HEK293 (cell line): ENCODE results near the gene PRKACB.

Experiments used
- CTCF ChIA-PET: fragments of 350-600 bp; formaldehyde crosslinking; extraction: SDS; loops from one replicate; lab custom pipeline; 2021; ENCODE audit warnings: antibody characterized with exemption; lab: Yijun Ruan, JAX
- POLR2A ChIA-PET: fragments of 300-600 bp; formaldehyde crosslinking; extraction: SDS; loops from one replicate; lab custom pipeline; 2020; ENCODE audit warnings: antibody characterized with exemption, inconsistent platforms; lab: Yijun Ruan, JAX
- H3K27ac ChIP-seq: fragments of 200-500 bp; sonication (Bioruptor generic); 2 replicates; pipeline ENCODE4 v1.5.1; 2014; ENCODE audit warnings: low read depth, low read length, control low read depth, inconsistent platforms; ENCODE audit errors: extremely low read depth
- H3K36me3 ChIP-seq, 2 experiments: fragments of 200-500 bp in 1 of 2; sonication (Bioruptor generic) in 1 of 2; 1 replicate in 1 of 2; 2 replicates in 1 of 2; pipeline ENCODE4 v1.5.1; 2014 to 2017; ENCODE audit warnings: inconsistent platforms in 2 of 2, low read length in 2 of 2; ENCODE audit not compliant: control insufficient read depth in 2 of 2, insufficient read depth in 1 of 2
- H3K4me1 ChIP-seq: fragments of 200-500 bp; sonication (Bioruptor generic); 2 replicates; pipeline ENCODE4 v1.5.1; 2014; ENCODE audit warnings: mild to moderate bottlenecking, low read length, inconsistent platforms; ENCODE audit not compliant: control insufficient read depth, insufficient read depth
- H3K4me3 ChIP-seq: 2 replicates; pipeline ENCODE4 v1.5.1; 2011; ENCODE audit warnings: low read depth, mild to moderate bottlenecking, control low read depth, low read length, moderate library complexity
- H3K9me3 ChIP-seq: fragments of 200-500 bp; sonication (Bioruptor generic); 2 replicates; pipeline ENCODE4 v1.5.1; 2014; ENCODE audit warnings: low read depth, low read length, inconsistent platforms; ENCODE audit not compliant: control insufficient read depth, insufficient read depth
- KLF7 ChIP-seq: fragments of 450-650 bp; formaldehyde crosslinking; IDR thresholded peaks from 2 replicates; pipeline ENCODE4 v1.5.1; 2016; ENCODE audit warnings: missing biosample characterization, missing genetic modification characterization, borderline replicate concordance
- SCRT1 ChIP-seq: fragments of 450-650 bp; formaldehyde crosslinking; IDR thresholded peaks from 2 replicates; pipeline ENCODE4 v1.5.1; 2016; ENCODE audit warnings: missing biosample characterization, missing genetic modification characterization, borderline replicate concordance
- SP7 ChIP-seq: fragments of 450-650 bp; formaldehyde crosslinking; IDR thresholded peaks from 2 replicates; pipeline ENCODE4 v1.5.1; 2016; ENCODE audit warnings: missing biosample characterization, missing genetic modification characterization
- TSHZ1 ChIP-seq: fragments of 450-650 bp; formaldehyde crosslinking; IDR thresholded peaks from 2 replicates; pipeline ENCODE4 v1.5.1; 2016; ENCODE audit warnings: missing biosample characterization, missing genetic modification characterization, borderline replicate concordance
- ZNF146 ChIP-seq: fragments of 450-650 bp; formaldehyde crosslinking; IDR thresholded peaks from 2 replicates; pipeline ENCODE4 v1.5.1; 2016; ENCODE audit warnings: missing biosample characterization, missing genetic modification characterization
- ZNF169 ChIP-seq: fragments of 450-650 bp; formaldehyde crosslinking; IDR thresholded peaks from 2 replicates; pipeline ENCODE4 v1.5.1; 2016; ENCODE audit warnings: missing biosample characterization, missing genetic modification characterization
- ZNF202 ChIP-seq: fragments of 450-650 bp; formaldehyde crosslinking; IDR thresholded peaks from 2 replicates; pipeline ENCODE4 v1.5.1; 2016; ENCODE audit warnings: missing biosample characterization, missing genetic modification characterization, borderline replicate concordance
- ZNF24 ChIP-seq: fragments of 450-650 bp; formaldehyde crosslinking; IDR thresholded peaks from 2 replicates; pipeline ENCODE4 v1.5.1; 2016; ENCODE audit warnings: missing biosample characterization, missing genetic modification characterization
- ZNF248 ChIP-seq: fragments of 450-650 bp; formaldehyde crosslinking; IDR thresholded peaks from 2 replicates; pipeline ENCODE4 v1.5.1; 2017; ENCODE audit warnings: missing biosample characterization, missing genetic modification characterization
- ZNF274 ChIP-seq, 2 experiments: fragments of 200-500 bp in 1 of 2; fragments of 450-650 bp in 1 of 2; sonication (Bioruptor generic) in 1 of 2; formaldehyde crosslinking in 1 of 2; IDR thresholded peaks; 2 replicates each; pipeline versions ENCODE4 v1.5.1 to v1.6.1; 2014 to 2016; ENCODE audit warnings: borderline replicate concordance in 1 of 2, inconsistent platforms in 1 of 2, low read length in 1 of 2, missing biosample characterization in 1 of 2, missing genetic modification characterization in 1 of 2
- ZNF280D ChIP-seq: fragments of 450-650 bp; formaldehyde crosslinking; IDR thresholded peaks from 2 replicates; pipeline ENCODE4 v1.5.1; 2016; ENCODE audit warnings: missing biosample characterization, missing genetic modification characterization
- ZNF37A ChIP-seq: fragments of 450-650 bp; IDR thresholded peaks from 2 replicates; pipeline ENCODE4 v1.5.1; 2018; ENCODE audit warnings: missing biosample characterization, missing genetic modification characterization
- ZNF404 ChIP-seq: fragments of 450-650 bp; formaldehyde crosslinking; IDR thresholded peaks from 2 replicates; pipeline ENCODE4 v1.5.1; 2017; ENCODE audit warnings: missing biosample characterization, missing genetic modification characterization
- ZNF514 ChIP-seq: fragments of 450-650 bp; formaldehyde crosslinking; IDR thresholded peaks from 2 replicates; pipeline ENCODE4 v1.5.1; 2016; ENCODE audit warnings: missing biosample characterization, missing genetic modification characterization
- ZNF792 ChIP-seq: fragments of 450-650 bp; formaldehyde crosslinking; IDR thresholded peaks from 2 replicates; pipeline ENCODE4 v1.5.1; 2016; ENCODE audit warnings: missing biosample characterization, missing genetic modification characterization
- ZSCAN16 ChIP-seq: fragments of 450-650 bp; formaldehyde crosslinking; IDR thresholded peaks from 2 replicates; pipeline ENCODE4 v1.5.1; 2016; ENCODE audit warnings: missing biosample characterization, missing genetic modification characterization
- TF ChIP-seq, protein P1 (sequence below): fragments of 450-650 bp; formaldehyde crosslinking; IDR thresholded peaks from 2 replicates; pipeline ENCODE4 v1.5.1; 2016; ENCODE audit warnings: missing biosample characterization, missing genetic modification characterization
- TF ChIP-seq, protein P2 (sequence below): fragments of 450-650 bp; formaldehyde crosslinking; IDR thresholded peaks from 2 replicates; pipeline ENCODE4 v1.5.1; 2017; ENCODE audit warnings: missing biosample characterization, missing genetic modification characterization
- TF ChIP-seq, protein P3 (sequence below): fragments of 450-650 bp; formaldehyde crosslinking; IDR thresholded peaks from 2 replicates; pipeline ENCODE4 v1.5.1; 2016; ENCODE audit warnings: missing biosample characterization, missing genetic modification characterization, low read depth

Gene PRKACB

GRCh38 chr1:84148758-84149157, 4.7 kb downstream of the PRKACB start (continued):
- TF ChIP-seq, protein P1, sequence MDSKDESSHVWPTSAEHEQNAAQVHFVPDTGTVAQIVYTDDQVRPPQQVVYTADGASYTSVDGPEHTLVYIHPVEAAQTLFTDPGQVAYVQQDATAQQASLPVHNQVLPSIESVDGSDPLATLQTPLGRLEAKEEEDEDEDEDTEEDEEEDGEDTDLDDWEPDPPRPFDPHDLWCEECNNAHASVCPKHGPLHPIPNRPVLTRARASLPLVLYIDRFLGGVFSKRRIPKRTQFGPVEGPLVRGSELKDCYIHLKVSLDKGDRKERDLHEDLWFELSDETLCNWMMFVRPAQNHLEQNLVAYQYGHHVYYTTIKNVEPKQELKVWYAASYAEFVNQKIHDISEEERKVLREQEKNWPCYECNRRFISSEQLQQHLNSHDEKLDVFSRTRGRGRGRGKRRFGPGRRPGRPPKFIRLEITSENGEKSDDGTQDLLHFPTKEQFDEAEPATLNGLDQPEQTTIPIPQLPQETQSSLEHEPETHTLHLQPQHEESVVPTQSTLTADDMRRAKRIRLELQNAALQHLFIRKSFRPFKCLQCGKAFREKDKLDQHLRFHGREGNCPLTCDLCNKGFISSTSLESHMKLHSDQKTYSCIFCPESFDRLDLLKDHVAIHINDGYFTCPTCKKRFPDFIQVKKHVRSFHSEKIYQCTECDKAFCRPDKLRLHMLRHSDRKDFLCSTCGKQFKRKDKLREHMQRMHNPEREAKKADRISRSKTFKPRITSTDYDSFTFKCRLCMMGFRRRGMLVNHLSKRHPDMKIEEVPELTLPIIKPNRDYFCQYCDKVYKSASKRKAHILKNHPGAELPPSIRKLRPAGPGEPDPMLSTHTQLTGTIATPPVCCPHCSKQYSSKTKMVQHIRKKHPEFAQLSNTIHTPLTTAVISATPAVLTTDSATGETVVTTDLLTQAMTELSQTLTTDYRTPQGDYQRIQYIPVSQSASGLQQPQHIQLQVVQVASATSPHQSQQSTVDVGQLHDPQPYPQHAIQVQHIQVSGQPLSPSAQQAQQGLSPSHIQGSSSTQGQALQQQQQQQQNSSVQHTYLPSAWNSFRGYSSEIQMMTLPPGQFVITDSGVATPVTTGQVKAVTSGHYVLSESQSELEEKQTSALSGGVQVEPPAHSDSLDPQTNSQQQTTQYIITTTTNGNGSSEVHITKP (tag by site-specific recombination): no peak
- TF ChIP-seq ZNF169 (tag by site-specific recombination) (no peak), ZNF37A (tag by site-specific recombination) (no peak), SP7 (tag by site-specific recombination) (no peak), ZNF146 (tag by site-specific recombination) (no peak), ZNF24 (no peak)
- TF ChIP-seq, all 188 proteins: peak for 0

GRCh38 chr1:84152649-84153056, 8.6 kb downstream of the PRKACB start:
- POLR2A ChIA-PET: no interaction called here
- no peak overlapping the region for H3K4me3 ChIP-seq

DNA sequence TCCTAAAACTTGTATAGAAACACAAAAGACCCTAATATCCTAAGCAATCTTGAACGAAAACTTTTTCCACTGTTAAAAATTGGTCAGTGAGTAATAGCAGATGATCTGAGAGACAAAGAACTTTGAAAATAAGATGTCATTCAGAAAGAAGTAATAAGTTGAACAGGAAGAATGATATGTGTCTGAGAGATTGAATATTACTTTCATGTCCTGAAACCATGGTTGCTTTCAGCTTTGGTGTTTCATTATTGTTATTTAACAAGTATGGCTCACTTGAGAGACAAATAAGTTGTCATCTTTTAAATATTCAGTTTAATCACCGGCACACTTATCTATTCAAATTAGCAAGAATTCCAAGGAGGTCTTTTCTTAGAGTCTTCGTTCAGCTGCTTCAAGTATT, 11.4 kb downstream of the PRKACB start:
- POLR2A ChIA-PET: no interaction called here

More at GRCh38 chr1:84152649-84153056, 8.6 kb downstream of the PRKACB start:
- H3K36me3 ChIP-seq: no peaks in the 10 kb centered on the region
- H3K4me1 ChIP-seq: no peaks in the 10 kb centered on the region
- TF ChIP-seq ZNF792 (tag by site-specific recombination) (no peak), ZNF514 (tag by site-specific recombination) (no peak), ZNF248 (tag by site-specific recombination) (no peak), KLF7 (tag by site-specific recombination) (no peak), ZNF274 (IDR thresholded peaks at IDR 0.05; ENCODE audit: low read length) (no peak), ZNF274 (tag by site-specific recombination; IDR thresholded peaks at IDR 0.05; ENCODE audit: borderline replicate concordance) (no peak)
- TF ChIP-seq, all 188 proteins: peak for 0
- CTCF ChIA-PET: interaction anchor here (0.6 to 1.1 kb wide), 3 partner anchors 12 to 281 kb away, joined by 3 to 7 read pairs (median 4); no protein-coding TSS in a partner anchor
- Histone ChIP-seq H3K27ac (no peak overlapping the region), H3K9me3 (no peaks in the 10 kb centered on the region)

More for the DNA sequence above, 11.4 kb downstream of the PRKACB start:
- H3K4me3 ChIP-seq: no peak overlapping the region
- H3K9me3 ChIP-seq: no peaks in the 10 kb centered on the region
- CTCF ChIA-PET: interaction anchor here (0.5 to 0.6 kb wide), 2 partner anchors 258 to 641 kb away, joined by 3 read pairs; no protein-coding TSS in a partner anchor
- H3K27ac ChIP-seq: no peak overlapping the region
- H3K4me1 ChIP-seq: no peaks in the 10 kb centered on the region
- H3K36me3 ChIP-seq: no peaks in the 10 kb centered on the region
- no peak for TF ChIP-seq SCRT1 (tag by site-specific recombination)
- TF ChIP-seq ZSCAN16 (tag by site-specific recombination): no peak
- TF ChIP-seq, protein P2, sequence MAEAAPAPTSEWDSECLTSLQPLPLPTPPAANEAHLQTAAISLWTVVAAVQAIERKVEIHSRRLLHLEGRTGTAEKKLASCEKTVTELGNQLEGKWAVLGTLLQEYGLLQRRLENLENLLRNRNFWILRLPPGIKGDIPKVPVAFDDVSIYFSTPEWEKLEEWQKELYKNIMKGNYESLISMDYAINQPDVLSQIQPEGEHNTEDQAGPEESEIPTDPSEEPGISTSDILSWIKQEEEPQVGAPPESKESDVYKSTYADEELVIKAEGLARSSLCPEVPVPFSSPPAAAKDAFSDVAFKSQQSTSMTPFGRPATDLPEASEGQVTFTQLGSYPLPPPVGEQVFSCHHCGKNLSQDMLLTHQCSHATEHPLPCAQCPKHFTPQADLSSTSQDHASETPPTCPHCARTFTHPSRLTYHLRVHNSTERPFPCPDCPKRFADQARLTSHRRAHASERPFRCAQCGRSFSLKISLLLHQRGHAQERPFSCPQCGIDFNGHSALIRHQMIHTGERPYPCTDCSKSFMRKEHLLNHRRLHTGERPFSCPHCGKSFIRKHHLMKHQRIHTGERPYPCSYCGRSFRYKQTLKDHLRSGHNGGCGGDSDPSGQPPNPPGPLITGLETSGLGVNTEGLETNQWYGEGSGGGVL (tag by site-specific recombination): no peak
- no peak for TF ChIP-seq TSHZ1 (tag by site-specific recombination)
- no peak for TF ChIP-seq ZNF404
- TF ChIP-seq, protein P3, sequence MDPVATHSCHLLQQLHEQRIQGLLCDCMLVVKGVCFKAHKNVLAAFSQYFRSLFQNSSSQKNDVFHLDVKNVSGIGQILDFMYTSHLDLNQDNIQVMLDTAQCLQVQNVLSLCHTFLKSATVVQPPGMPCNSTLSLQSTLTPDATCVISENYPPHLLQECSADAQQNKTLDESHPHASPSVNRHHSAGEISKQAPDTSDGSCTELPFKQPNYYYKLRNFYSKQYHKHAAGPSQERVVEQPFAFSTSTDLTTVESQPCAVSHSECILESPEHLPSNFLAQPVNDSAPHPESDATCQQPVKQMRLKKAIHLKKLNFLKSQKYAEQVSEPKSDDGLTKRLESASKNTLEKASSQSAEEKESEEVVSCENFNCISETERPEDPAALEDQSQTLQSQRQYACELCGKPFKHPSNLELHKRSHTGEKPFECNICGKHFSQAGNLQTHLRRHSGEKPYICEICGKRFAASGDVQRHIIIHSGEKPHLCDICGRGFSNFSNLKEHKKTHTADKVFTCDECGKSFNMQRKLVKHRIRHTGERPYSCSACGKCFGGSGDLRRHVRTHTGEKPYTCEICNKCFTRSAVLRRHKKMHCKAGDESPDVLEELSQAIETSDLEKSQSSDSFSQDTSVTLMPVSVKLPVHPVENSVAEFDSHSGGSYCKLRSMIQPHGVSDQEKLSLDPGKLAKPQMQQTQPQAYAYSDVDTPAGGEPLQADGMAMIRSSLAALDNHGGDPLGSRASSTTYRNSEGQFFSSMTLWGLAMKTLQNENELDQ (tag by site-specific recombination): no peak
- no peak for TF ChIP-seq ZNF202 (tag by site-specific recombination)
- TF ChIP-seq ZNF280D (tag by site-specific recombination): no peak
